HG03066 (cell line): Measurements from ENCODE around the gene FIGLA.

ENCODE experiments used
- ATAC-seq: cut with Tn5 transposase; IDR thresholded peaks from one replicate; pipeline ENCODE4 v1.9.1; 2021; ENCODE audit warnings: low read depth; ENCODE audit not compliant: unreplicated experiment

The FIGLA gene, protein sequence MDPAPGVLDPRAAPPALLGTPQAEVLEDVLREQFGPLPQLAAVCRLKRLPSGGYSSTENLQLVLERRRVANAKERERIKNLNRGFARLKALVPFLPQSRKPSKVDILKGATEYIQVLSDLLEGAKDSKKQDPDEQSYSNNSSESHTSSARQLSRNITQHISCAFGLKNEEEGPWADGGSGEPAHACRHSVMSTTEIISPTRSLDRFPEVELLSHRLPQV

DNA sequence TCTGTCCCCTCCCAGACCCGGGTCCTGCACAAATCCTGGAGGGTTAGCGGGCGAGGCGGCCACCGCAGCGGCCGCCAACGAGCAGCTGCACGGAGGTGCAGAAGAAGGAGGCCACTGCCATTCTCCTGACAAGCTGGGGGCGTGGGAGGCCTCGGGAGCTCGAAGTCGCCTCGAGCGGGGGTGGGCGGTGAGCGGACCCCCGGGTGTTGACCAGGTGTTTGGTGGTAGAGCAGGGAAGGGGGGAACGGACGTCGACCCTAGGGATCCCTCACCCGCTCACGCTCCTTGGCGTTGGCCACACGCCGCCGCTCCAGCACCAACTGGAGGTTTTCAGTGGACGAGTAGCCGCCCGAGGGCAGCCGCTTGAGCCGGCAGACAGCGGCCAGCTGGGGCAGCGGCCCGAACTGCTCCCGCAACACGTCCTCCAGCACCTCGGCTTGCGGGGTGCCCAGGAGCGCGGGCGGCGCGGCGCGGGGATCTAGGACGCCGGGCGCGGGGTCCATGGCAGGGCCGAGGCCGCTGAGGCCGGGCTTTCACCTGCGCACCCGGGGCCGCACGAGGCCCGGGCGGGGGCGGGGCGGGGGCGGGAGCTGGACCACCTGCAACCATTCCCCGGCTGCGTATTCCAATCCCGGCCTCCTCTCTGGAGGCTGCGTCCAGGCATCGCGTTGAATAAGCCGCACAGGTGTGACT is at the start of gene FIGLA:
Gene FIGLA, minus strand, starts transcription at position 508 of the 693 bp plus-strand sequence. Its CDS starts 5 bp downstream, at position 503.
- ATAC-seq: no peak

DNA sequence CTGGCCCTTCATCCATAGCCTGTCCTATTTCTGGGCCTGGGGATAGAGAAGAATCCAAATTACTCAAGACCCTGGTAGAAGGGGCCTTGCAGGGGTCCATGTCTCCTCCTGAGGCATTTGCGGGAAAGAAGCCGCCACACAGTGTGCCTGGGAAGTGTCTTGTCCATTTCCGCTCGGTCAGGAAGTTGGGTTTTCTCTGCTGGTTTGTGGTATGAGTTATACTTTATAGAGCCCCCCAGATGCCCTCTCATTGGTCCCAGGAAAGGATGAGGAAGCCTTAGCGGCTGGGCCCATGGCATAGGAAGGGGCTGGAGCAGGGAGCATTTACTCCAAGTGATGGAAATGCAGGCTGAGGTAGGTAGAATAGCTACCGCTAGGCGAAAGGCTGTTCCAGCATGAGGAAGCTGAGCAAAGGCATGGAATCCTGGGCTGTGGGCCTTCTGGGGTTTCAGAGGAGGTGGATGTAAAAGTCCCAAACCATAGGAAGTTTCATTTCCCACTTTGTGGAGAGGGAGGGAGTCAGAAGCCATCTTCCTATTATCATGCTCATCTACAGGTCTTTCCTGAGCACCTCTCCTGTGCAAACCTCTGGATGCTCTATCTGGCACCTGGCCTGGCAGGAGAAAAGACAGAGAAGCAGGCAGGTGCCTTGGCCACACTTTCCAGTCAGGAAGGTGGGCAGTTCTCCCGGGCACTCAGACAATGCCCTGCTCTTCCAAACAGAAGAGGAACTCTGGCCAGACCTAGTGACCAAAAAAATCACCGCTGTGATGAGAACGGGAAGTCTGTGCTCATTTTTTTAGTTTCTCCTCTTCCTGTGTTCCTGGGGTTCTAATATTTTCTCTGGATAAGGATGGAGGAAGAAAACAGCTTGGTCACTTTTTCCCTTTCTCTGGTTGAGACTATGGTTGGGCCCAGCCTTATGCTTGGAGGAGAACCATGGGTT is 47.8 kb upstream of the FIGLA start:
- ATAC-seq: no peak

DNA sequence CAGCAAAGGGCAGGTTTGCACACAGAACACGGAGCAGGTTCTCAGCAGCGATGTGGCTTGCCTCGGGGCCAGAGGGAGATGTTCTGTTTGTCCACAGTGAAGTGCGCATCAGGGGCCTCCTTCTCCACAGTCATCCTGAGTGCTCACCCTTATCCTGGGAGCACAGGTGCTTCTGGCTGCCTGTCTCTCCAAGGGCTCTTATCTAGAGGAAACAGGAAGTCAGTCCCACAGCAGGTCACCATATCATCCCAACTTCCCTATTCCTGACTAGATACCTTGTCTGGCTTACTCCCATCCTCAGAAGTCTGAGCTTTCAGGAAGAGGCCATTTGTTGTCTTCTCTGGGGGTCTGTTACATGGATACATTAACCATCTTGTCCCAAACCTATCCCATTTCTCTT is 45.2 kb upstream of the FIGLA start, which contains the start of gene CD207:
Gene CD207, minus strand, starts transcription at position 174 of the 400 bp plus-strand sequence. Its CDS starts 40 bp downstream, at position 134.
- ATAC-seq: no peak

DNA sequence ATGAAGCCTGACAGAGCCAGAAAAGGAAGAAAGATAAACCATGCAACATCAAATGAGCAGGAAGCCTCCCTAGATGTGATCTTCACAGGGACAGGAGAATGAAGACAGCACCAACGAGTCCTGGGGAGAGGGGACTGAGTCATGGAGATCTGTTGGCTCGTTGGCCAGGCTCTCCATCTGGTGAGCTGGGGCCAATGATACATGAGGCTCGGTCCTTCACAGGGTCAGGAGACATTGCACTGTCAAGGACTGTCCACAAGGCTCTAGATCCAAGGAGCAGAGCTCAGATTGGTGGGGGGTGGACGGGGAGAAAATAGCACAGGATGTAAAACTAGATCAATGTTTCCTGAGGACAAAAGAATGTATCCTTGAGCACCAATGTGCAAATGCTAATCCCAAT is 44.4 kb upstream of the FIGLA start:
- no peak for ATAC-seq

DNA sequence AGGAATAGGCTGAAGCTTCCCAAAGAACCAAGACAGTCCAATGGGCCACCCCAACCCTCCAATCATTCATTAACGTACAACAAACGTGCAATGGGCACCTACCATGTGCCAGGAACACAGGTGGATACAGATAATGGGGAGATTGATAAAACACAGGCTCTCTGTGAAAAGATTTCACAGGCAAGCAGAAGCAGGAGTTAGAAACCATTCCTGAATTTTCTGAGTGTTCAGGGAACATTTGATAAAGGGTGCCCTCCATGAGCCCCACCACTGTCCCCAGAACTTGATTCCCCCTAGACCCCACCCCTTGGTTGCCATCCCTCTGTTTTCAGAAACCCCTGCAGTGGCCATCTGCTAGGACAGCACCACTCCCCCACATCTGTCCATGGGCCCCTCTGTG is 43.7 kb upstream of the FIGLA start:
- ATAC-seq: no peak

DNA sequence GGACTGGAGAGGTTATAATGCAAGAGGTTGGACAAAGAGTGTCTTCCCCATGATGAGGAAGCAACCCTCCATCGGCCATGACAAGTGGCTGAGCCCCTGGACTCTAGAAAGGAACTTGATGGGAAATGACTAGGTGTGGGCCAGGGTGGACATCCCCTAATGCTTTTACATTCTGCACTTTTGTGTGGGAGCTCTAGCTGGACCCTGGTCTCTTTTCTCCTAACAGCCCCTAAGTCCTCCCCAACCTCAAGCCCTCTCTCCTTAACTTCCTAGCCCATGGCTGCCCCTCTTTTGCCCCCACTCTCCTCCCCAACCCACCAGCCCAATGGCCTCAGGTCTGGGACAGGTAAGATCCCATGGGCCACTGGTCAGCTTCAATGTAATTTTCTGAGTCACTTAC is 42.8 kb upstream of the FIGLA start:
- ATAC-seq: no peak

DNA sequence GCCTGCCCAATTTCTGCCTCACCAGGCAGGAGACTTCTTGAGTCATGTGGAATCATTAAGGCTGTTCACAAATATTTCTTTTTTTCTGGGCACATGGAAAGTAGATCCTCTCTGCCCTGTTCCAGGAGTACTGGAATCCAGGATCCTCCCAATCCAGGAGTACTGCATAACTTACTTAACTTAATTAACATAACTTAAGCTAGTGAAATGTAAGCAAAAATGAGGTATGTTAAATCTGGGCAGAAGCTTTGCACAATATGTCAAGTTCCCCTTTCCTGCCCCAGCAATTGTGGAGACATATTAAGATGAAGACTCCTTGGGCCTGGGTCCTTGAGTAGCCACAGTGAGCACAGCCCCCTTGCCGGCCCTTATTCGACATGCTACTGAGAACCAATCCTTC is 41.9 kb upstream of the FIGLA start:
- no peak for ATAC-seq

DNA sequence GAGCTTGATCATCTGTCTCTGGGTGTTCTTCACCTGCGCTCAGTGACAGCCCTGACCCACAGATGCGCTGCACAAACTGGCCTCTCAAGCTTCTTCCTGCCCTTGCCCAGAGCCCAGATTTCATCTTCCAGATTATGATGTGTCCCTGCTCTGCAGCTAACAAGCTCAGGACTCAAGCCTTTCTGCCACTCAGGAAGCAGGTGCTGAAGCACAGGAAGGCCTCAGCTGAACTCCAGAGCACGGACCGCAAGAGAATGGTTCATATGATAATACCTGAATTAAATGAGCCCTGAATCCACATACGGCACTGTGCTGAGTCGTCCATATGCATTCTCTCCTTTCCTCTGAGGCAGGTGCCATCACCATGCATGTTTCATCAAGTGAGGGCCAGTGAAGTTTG is 41.4 kb upstream of the FIGLA start:
- no peak for ATAC-seq

DNA sequence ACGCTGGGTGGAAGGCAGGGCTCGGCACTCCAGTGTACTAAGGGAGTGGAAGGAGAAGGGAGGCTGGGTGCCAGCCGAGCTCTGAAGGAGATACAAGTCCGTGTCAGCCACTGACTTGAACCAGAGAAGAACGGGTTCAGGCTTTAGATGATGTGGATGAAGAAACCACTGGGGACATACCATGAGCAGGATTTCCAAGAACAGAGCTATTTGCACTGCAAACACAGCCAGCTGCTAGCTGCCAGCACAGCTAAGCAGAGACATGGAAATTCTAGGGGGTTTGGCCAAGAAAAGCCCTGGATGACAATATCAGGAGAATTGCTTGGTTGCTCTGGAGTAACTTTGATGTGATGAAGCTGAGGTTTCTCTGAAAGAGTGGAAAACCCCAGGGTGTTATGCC is 39.9 kb upstream of the FIGLA start:
- no peak for ATAC-seq

DNA sequence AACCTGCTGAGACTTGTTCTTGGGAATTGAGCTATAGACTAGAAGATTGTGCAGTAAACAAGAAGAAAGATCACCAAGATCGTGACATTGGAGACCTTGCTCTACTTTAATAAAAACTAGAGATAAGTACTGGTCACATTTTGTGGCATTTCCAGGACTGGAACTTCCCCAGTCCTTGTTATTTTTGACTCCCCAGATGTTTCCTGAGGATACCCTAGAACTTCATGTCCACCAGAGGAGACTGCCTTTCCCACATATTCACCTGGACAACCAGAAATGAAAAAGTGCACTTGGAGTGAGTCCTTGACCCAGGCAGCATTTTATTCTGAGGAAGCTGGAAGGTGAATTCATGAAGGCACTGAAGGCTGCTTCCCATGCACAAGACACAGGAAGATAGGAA is 39.5 kb upstream of the FIGLA start:
- ATAC-seq: no peak

DNA sequence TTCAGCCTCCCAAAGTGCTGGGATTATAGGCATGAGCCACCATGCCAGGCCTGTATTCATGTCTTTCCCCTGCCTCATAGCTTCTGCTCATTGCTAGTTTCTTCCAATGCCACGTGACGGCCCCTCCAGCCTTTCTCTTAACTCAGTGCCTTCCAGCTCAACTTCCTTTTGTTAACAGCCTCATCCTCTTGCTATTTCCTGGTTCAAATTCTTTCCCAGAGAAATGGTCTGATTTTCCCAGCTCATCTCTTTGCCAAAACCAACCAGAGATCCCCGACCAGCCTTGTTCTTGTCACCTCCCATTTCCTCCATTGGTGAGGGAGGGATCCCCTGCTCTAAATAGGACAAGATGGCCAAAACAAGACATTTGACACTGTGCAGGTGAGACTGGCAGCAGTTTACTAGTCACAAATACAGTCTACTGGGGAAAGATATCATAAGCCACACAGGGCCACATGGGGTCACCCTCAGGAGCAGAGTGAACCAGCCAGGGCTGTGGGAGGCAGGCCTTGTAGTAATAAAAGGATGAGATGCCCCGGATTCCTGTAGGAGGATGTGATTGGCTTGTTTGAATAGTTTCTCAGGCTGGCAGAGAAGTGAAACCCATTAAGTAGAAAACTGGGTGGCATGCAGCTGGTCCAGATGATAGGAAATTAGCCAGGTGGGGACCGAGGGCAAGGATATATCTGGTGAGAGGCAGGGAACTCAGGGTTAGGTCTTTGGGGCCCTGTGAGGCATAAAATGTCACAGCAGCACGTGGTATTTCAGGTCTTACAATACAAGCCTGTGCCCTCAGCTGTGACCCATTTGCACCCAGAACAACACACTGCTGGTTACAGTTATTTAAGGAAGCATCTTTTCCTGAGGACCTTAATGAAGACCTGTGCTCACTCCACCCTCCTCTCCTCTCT is 38.7 kb upstream of the FIGLA start:
- no peak for ATAC-seq

DNA sequence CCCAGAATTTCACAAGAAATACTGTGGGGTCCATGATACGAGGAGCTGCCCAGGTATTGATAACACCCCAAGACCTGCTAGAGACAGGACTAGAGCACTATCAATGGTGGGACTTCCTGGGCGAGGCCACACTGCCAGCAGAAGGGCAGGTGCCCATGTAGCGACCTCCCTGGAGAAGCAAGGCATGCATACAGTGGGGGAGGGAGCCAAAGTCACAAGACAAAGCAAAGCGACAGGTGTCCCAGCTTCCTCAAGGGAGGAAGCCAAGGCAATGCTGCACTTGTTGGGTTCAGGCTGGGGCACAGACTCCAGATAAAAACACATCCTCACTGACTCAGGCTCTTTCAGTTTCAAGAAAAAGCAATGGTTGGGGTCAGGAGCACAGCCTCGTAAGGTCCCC is 37.7 kb upstream of the FIGLA start:
- no peak for ATAC-seq

DNA sequence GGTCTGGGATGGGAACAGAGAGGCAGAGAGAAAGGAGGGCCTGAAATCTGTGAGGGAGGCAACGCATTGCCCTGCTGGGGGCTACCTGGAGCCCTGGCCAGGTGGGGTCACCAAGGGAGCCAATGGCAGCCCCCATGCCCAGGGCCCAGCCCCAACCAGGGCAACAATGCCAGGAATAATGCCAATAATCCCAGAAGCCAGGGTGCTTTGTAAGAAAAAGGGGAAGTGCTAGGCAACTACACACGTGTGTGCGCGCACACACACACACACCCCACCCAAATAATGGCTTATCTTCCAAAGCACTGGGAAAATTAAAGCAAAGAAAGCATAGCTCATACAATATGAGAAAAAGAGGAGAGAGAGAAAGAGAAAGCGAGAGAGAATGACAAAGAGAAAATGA is 36.9 kb upstream of the FIGLA start:
- no peak for ATAC-seq

DNA sequence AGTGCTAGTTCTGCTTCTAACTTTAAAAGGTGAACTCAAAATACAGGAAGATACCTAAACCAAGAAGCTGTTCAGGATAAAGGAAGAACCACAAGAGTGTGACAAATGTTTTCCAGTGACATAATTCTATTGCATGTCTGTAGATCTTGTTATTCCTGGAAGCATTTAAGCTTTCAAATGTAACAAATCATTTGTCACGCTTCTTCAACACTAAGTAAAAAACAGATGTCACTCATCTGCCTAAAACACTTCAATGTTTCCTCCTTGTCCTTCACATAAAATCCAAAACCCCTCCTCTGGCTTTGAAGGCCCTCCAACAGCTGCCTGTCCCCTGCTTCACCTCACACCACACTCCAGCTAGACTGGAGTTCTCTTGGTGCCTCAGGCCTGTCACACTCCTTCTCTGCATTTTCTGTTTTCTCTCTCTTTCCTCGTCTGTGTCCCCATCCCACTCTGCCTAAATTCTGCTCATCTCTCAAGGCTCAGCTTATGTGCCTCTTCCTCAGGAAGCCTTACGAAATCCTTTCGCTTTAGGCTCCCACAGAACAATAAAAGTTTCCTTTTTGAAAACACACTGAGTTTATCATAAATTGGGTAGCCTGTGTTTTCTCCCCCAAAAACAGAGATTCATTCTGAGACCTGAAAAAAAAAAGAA is 36.4 kb upstream of the FIGLA start:
- ATAC-seq: no peak

DNA sequence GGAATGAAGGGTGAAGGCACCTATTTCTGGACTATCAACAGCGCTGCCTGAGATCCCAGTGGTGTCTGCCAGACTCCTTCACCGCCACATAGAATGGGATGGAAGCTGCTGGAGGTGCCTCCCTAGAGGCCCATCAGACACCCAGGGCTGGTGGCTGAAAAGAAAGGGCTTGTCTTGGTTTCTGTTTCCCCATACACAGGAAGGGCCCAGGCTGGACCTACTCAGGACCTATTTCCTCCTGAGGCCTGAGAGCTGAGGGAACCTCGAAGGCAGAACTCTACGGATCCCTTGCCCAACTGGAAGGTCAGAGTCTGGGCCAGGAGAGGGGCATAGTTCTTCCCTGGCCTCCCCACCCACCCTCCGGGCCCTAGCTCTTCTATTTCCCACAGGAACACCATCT is 32.8 kb upstream of the FIGLA start:
- no peak for ATAC-seq

DNA sequence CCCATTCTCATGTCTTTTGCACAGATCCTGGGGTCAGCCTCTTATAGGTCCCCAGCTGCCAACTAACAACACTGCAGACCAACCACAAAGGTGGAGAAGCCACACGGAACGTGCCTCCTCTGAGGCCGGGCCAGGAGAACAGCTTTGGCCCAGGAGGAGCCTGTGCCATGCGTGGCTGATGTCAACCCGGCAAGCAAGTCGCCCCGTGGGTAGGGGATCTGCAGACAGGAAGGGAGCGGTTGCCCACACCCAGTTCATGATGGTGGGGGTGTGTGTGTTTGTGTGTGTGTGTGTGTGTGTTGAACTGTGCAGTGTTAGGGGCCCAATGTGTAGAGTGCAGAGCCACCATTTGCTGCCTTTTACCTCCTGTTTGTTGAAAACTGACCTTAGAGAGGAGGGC is 32.4 kb upstream of the FIGLA start:
- no peak for ATAC-seq

DNA sequence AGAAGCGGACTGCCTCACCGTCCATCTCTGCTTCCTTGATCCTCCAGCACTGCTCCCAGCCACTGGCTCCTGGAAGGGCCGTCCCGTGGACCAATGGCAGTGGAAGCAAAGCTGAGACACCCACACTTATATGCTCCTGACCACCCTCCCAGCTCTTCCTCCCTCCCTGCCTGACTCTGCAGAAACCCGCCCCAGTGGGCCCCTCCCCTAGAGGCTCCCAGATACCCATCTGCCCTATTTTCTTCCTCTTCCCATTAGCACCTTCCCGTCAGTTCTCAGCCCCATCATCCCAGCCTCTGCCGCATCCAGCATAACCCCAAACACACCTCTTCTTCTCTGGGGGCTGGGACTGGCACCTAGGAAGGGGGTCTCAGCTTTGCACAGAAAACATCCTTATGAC is 30.1 kb upstream of the FIGLA start, which contains the start of gene CLEC4F:
Gene CLEC4F, minus strand, starts transcription at position 101 of the 400 bp plus-strand sequence. Its CDS starts 76 bp downstream, at position 25.
- no peak for ATAC-seq

DNA sequence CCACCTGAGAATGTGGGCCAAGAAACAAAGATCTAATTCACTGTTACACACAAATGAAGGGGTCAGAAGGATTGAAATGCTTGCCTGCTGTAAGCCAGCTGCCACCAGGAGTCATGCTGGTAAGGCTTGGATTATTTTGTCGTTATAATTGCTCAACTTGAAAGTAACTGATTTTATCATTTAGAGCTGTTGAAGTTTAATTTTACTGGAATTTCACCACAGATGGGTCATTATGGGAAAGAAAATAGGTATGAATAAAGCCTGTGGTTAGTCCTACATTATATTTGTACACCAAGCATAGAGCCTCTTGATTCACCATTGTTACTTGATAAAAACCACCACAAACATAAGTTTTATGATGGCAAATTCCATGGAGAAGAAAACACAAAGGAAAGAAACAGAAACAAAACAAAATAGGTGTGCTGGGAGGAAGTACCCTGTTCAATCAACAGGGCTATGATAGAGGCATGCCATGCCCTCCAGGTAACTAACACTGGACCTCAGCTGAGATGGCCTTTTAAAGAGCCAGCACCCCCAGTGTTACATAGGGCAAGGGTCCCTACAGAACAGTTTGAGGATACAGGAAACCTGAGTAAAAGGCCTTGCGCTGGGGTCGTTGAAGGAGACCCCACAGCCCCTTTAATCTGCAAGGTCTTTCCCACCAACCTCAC is 27.0 kb upstream of the FIGLA start:
- ATAC-seq: no peak

DNA sequence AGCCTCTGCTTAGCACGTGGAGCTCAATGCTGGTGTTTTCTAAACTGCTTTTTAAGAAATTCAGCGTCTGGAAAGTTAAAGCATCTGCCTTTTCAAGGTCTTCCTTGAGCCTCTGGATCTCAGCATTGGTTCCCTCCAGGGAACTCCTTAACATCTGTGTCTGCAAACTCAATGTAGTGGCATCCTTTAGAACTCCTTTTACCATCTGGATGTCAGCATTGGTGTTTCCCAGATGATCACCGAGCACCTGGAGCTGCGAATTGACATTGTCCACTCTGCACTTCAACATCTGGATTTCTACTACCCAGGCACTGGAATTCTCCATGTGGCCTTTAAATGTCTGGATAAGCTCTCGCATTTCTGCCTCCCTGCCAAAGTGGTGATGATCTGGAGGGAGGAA is 26.3 kb upstream of the FIGLA start:
- no peak for ATAC-seq
